ENCODE measurements around the gene VSIG2. TPM values are rescaled to one million over a fixed set of nuclear protein-coding genes. Genes with fewer than 3 reads are reported as not detected.

Gene VSIG2
- total RNA-seq, 4 donors from 2014 or later = 1.5 to 2.4 TPM; not detected in 2

GRCh38 chr11:124743050-124743449, 9.0 kb downstream of the VSIG2 start:
- peaks cover 0 to 48% (median 18%) of the 10 kb centered on the region in 4 donors for H3K4me1 ChIP-seq
- TF ChIP-seq POLR2A (IDR thresholded peaks at IDR 0.05) (no peak), EP300 (IDR thresholded peaks at IDR 0.05) (no peak), CTCF (IDR thresholded peaks at IDR 0.05) (no peak)
- 62 to 65% methylated on average over 6 of the region's 6 CpGs for whole genome bisulfite sequencing, 2 donors
- no peak for DNase-seq (ENCODE audit: low spot score in 2 of 2)
- H3K27me3 ChIP-seq = peaks cover 0 to 80% of the 10 kb centered on the region in 2 donors
- no peak overlapping the region for H3K4me3 ChIP-seq
- no peak overlapping the region for H3K27ac ChIP-seq
- no peaks in the 10 kb centered on the region for H3K36me3 ChIP-seq
- no peaks in the 10 kb centered on the region for H3K9me3 ChIP-seq

- WGBS, 2 donors = 51 to 75% methylated on average over 2 of the region's 2 CpGs
- Histone ChIP-seq H3K4me3 (no peak overlapping the region), H3K4me1 (peaks cover 0 to 43% (median 18%) of the 10 kb centered on the region in 4 donors), H3K27ac (no peak overlapping the region), H3K36me3 (no peaks in the 10 kb centered on the region), H3K9me3 (no peaks in the 10 kb centered on the region), H3K27me3 (peaks cover 0 to 75% of the 10 kb centered on the region in 2 donors)
- TF ChIP-seq CTCF (IDR thresholded peaks at IDR 0.05) = no peak
- no peak for TF ChIP-seq POLR2A (IDR thresholded peaks at IDR 0.05)
- TF ChIP-seq EP300 (IDR thresholded peaks at IDR 0.05) = no peak
- DNase-seq (ENCODE audit: low spot score in 2 of 2) = no peak
Measured at GRCh38 chr11:124742555-124742954, 9.5 kb downstream of the VSIG2 start.

- Histone ChIP-seq H3K27me3 (peaks cover 0 to 53% of the 10 kb centered on the region in 2 donors), H3K9me3 (no peaks in the 10 kb centered on the region), H3K27ac (no peak overlapping the region), H3K4me1 (peaks cover 0 to 21% (median 7%) of the 10 kb centered on the region in 4 donors), H3K36me3 (no peaks in the 10 kb centered on the region), H3K4me3 (peak overlapping the region; percentile 35 to 59 (median 54))
- DNase-seq (ENCODE audit: low spot score in 2 of 2) = no peak
- peak; percentile 18 to 51 (median 43) for TF ChIP-seq CTCF (IDR thresholded peaks at IDR 0.05)
- TF ChIP-seq POLR2A (IDR thresholded peaks at IDR 0.05) = no peak
- whole genome bisulfite sequencing, 2 donors = 1 to 3% methylated on average over 37 of the region's 37 CpGs
Measured at GRCh38 chr11:124740277-124740882, 11.7 kb downstream of the VSIG2 start.

- peak; percentile 80 to 86 for DNase-seq (ENCODE audit: low spot score in 2 of 2)
- Histone ChIP-seq H3K4me1 (peaks cover 0 to 18% (median 7%) of the 10 kb centered on the region in 4 donors), H3K4me3 (peak within 1 kb of the TSS; percentile 35 to 59 (median 54)), H3K9me3 (no peaks in the 10 kb centered on the region), H3K27ac (no peak within 1 kb of the TSS), H3K36me3 (no peaks in the 10 kb centered on the region), H3K27me3 (peaks cover 0 to 46% of the 10 kb centered on the region in 2 donors)
- no peak for TF ChIP-seq POLR2A (IDR thresholded peaks at IDR 0.05)
- TF ChIP-seq EP300 (IDR thresholded peaks at IDR 0.05) = no peak
- TF ChIP-seq CTCF (IDR thresholded peaks at IDR 0.05) = no peak
- 1 to 2% methylated on average over 42 to 47 of the region's 59 CpGs for WGBS, 2 donors
Measured at GRCh38 chr11:124739479-124740276, 12.4 kb downstream of the VSIG2 start, which contains the start of gene NRGN. TSS of gene NRGN (plus strand) at chr11:124739942. CDS start at chr11:124740085, 143 bp downstream.
